Frontal cortex (tissue), 4 donors: Measurements from ENCODE around the gene IL4. TPM values are rescaled to one million over a fixed set of nuclear protein-coding genes. Genes with fewer than 3 reads are reported as not detected.
"Not testable (repeated sequence)": the region's sequence is repeated elsewhere in the genome, so short reads cannot be mapped to it uniquely, and the experiment has no call there.

Experiments
- DNase-seq, 2 donors: peaks; one replicate each; pipeline ENCODE4 v3.0.0; 2012; ENCODE audit warnings: low spot score in 2 of 2
- FAIRE-seq: peaks from 2 replicates; lab custom pipeline; 2012; peaks lifted over from hg19 to GRCh38; lab: Jason Lieb, UNC
- total RNA-seq: library from RNA; depleted of rRNA; stranded (reverse); fragments of >200 nt; gene quantifications from one replicate; pipeline ENCODE4 v1.2.3, GENCODE V29; 2014
- donor health status: control.
- donor health status: control.
- donor health status: control.

IL4 gene
- total RNA-seq, 1 donor from 2014 or later = not detected

DNA sequence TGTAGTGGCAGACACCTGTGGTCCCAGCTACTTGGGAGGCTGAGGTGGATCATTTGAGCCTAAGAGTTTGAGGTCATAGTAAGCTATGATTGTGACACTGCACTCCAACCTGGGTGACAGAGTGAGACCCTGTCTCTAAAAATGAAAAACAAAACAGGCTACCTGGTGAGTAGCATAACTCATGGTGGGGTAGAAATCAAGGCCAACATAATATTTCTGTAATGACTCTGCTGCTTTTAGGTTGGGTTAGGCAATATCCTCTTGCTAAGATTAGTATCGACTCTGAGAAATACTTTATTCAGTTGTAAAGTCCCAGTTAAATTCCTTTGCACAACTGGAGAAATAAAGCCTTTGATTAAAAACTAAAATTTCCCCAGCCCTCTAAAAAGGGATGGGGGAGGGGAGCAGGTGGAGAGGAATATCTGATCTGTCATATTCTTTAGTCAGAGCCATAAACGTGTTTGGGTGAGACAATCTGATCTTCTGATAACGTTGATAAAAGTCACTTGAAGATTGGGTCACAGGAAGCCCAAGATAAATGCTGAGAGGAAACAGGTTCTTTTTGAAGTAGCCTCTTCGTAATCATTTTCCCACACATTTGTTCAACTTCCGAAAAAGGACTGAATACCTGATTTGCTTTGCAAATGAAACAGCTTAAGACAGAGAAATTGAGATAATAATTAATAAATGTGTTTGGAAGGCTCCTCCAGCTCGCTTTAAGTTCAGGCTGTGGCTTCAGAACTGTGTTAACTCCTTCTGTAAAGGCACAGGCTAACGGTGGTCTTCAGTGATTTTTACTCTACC lies 14.9 kb downstream of the IL4 start:
- DNase-seq (no peak), FAIRE-seq (no peak)

GRCh38 chr5:132689513-132689912 lies 15.7 kb downstream of the IL4 start:
- no peak for FAIRE-seq
- no peak for DNase-seq

GRCh38 chr5:132690156-132690555 lies 16.4 kb downstream of the IL4 start:
- FAIRE-seq (no peak), DNase-seq (no peak)

DNA sequence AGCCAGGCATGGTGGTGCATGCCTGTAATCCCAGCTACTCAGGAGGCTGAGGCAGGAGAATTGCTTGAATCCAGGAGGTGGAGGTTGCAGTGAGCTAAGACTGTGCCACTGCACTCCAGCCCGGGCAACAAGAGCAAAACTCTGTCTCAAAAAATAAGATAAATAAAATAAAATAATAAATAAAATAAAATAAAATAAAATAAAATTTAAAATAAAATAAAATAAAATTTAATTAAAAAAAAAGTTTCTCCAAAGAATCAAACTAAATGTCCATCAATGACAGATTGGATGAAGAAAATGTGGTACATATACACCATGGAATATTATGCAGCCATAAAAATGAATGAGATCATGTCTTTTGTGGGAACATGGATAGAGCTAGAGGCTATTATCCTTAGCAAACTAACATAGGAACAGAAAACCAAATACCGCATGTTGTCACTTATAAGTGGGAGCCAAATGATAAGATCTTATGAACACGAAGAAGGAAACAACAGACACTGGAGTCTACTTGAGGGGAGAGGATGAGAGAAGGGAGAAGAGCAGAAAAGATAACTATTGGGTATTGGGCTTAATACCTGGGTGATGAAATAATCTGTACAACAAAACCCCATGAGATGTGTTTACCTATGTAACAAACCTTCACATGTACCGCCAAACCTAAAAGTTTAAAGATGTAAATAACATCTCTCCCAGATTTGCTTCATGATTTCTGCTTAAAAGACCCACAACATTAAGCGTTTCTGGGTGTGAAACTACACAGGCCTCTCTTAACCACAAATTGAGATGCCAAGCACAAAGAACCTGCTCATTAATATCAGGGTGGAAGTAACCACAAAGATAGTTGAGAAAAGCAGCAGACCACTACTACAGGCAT lies 18.2 kb downstream of the IL4 start:
- peak; percentile 69 for FAIRE-seq
- DNase-seq = not testable (repeated sequence)

DNA sequence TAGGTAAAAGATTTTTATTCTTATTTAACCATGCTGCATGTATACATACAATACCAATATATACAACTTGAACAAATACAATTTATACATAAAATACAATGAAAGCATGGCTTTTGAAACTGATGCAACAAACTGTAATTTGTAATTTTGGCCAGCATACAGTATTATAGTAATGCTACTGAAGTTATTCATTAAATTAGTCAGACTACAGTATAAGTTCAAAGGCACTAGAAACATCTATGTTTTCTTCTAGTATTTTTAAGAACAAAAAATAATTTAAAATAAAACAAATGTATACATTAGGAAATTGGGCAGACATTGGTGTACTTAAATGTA lies 18.8 kb downstream of the IL4 start:
- FAIRE-seq = no peak
- DNase-seq = no peak

DNA sequence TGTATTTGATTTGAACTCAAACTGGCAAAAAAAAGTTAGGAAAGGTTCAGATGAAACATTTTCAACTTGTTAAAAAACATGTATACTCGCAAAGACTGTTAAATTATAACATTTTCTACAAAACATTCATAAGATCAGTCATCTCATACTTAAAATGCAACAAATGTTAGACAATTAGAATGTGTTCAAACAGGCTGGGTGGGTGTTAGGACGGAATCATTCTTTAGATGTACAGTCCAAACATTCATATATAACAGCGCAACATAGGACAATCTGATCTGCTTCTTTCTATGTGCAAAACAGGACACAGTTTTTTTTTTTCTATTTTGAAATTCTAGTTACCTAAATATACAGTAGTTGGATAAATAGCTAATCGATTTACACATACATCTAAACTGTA lies 22.2 kb downstream of the IL4 start:
- FAIRE-seq = no peak
- DNase-seq = no peak

DNA sequence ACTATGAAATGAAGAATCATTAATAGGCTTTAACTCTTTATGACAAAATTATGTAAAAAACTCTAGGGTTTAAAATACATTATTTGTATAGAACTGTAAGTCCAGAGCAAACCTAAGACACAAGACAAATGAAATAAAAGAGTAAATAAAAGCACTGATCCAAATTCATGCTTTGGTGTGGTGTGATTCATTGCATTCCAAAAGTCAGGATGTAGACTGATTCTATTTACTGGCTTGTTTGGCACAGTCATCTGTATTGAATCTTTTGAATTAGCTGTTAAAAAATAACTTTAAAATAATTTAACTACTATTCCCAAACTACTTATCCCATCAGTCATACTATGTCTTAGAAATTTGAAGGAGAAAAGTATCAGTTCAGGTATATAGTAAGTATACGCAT lies 31.1 kb downstream of the IL4 start:
- FAIRE-seq (no peak), DNase-seq (no peak)

DNA sequence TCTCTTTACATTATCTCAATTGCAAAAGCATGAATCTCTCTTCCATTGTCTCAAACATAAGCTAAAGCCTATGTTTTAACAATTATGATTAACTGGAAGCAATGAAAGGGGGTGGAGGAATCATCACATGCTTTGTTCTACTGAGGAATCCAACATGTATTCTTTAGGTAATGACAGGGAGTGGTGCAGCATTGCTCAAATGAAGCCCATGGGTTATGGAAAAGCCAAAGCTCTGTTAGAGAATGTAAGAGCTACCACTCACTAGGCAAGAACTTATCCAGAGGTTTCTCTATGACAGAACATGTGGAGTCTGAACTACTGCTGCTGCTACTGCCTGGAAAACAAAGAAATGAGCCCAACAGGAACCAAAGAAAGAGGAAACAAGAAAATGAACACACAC lies 34.9 kb downstream of the IL4 start:
- DNase-seq (no peak), FAIRE-seq (no peak)

- no peak for DNase-seq
Observed at GRCh38 chr5:132714456-132715307, 40.9 kb downstream of the IL4 start.

DNA sequence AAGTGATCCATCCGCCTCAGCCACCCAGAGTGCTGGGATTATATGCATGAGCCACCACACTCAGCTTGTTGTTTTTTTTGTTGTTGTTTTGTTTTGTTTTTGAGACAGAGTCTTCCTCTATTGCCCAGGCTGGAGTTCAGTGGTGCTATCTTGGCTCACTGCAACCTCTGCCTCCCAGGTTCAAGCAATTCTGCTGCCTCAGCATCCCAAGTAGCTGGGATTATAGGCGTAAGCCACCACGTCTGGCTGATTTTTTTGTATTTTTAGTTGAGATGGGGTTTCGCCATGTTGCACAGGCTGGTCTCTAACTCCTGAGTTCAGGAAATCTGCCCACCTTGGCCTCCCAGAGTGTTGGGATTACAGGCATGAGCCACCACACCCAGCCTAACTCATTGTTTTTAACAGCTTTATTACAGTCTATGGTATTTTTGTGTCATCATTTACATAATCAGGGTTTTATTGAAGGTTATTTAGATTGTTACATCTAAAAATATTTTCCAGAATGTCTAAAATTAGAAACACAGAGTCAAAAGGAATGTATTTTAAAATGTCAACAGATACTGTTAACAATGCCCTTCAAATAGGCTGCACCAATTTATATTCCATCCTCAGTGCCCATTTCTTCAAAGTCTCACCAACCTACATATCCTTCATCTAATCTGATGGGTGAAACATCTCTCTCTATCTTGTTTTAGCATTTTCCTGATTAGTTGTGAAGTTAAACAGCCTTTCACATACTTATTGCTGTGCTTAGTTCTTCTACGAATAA lies 44.9 kb downstream of the IL4 start:
- FAIRE-seq = no peak

More at GRCh38 chr5:132714456-132715307, 40.9 kb downstream of the IL4 start:
- FAIRE-seq = peak; percentile 48

GRCh38 chr5:132725745-132726144 lies 52.0 kb downstream of the IL4 start:
- FAIRE-seq (no peak), DNase-seq (no peak)

More for the DNA sequence above, 44.9 kb downstream of the IL4 start:
- DNase-seq = no peak

DNA sequence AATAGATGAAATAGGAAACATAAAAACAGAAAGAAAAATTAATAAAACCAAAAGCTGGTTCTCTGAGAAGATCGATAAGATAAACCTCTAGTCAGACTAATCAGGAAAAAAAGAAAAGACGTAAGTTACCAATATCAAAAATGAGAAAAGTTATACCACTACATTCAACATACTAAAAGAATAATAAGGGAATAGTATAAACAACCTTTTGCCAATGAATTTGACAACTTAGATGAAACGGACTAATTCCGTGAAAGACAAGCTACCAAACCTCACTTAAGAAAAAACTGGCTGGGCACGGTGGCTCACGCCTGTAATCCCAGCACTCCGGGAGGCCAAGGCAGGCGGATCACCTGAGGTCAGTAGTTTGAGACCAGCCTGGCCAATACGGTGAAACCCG lies 56.1 kb downstream of the IL4 start:
- no peak for FAIRE-seq
- no peak for DNase-seq

Other genes with a start within 250 kb of the IL4 start
- 1.2 TPM for gene IRF1, start 183.2 kb upstream of the IL4 start, total RNA-seq
- gene IL5, start 130.5 kb upstream of the IL4 start, total RNA-seq = not detected
- 26.9 TPM for gene RAD50, start 117.0 kb upstream of the IL4 start, total RNA-seq
- not detected for gene IL13, start 15.8 kb upstream of the IL4 start, total RNA-seq
- gene KIF3A, start 63.6 kb downstream of the IL4 start, total RNA-seq = 95.8 TPM
- gene CCNI2, start 73.4 kb downstream of the IL4 start, total RNA-seq = 1.6 TPM
- gene SEPTIN8, start 103.2 kb downstream of the IL4 start, total RNA-seq = 28.1 TPM
- gene SOWAHA, start 139.3 kb downstream of the IL4 start, total RNA-seq = 4.5 TPM
- gene SHROOM1, start 156.7 kb downstream of the IL4 start, total RNA-seq = 0.82 TPM
- 1.2 TPM for gene GDF9, start 192.5 kb downstream of the IL4 start, total RNA-seq
- gene UQCRQ, start 192.7 kb downstream of the IL4 start, total RNA-seq = 75.8 TPM
- gene LEAP2, start 199.7 kb downstream of the IL4 start, total RNA-seq = 1.2 TPM